ENCODE results near the gene MAMLD1. TPM values are rescaled to one million over a fixed set of nuclear protein-coding genes. Genes with fewer than 3 reads are reported as not detected.

Gene MAMLD1
- total RNA-seq, 1 donor from 2014 or later: 4.5 TPM

DNA sequence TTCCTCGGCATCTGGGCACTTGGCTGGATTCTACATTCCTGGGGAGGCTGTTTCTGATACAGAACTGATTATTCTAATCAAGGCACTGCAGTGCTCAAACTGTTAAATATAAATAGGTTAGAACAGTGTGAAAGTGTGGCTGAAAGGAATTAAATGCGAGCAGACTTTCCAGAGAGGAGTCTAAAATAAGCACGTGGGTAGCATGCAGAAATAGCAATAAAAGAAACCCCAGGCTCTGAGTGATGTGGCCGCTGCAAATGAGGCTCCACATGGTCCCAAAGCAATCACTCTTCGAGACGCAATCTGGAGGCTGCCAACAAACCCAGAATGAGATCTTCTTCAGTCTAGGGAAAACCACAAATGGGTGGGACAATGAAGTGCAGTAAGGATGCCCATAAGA is 174.7 kb downstream of the MAMLD1 start:
- Mint-ChIP-seq H3K4me1 (no peaks in the 10 kb centered on the region), H3K36me3 (ENCODE audit: low read depth) (peaks cover 4% of the 10 kb centered on the region), H3K4me3 (no peak overlapping the region), H3K27ac (ENCODE audit: unreplicated experiment) (no peak overlapping the region), H3K27me3 (ENCODE audit: low read depth) (no peaks in the 10 kb centered on the region), H3K9me3 (peaks cover 16% of the 10 kb centered on the region)
- TF ChIP-seq, protein P1, sequence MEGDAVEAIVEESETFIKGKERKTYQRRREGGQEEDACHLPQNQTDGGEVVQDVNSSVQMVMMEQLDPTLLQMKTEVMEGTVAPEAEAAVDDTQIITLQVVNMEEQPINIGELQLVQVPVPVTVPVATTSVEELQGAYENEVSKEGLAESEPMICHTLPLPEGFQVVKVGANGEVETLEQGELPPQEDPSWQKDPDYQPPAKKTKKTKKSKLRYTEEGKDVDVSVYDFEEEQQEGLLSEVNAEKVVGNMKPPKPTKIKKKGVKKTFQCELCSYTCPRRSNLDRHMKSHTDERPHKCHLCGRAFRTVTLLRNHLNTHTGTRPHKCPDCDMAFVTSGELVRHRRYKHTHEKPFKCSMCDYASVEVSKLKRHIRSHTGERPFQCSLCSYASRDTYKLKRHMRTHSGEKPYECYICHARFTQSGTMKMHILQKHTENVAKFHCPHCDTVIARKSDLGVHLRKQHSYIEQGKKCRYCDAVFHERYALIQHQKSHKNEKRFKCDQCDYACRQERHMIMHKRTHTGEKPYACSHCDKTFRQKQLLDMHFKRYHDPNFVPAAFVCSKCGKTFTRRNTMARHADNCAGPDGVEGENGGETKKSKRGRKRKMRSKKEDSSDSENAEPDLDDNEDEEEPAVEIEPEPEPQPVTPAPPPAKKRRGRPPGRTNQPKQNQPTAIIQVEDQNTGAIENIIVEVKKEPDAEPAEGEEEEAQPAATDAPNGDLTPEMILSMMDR (conservative IDR thresholded peaks at IDR 0.05): no peak
- DNase-seq (ENCODE audit: low read depth, low spot score): no peak

DNA sequence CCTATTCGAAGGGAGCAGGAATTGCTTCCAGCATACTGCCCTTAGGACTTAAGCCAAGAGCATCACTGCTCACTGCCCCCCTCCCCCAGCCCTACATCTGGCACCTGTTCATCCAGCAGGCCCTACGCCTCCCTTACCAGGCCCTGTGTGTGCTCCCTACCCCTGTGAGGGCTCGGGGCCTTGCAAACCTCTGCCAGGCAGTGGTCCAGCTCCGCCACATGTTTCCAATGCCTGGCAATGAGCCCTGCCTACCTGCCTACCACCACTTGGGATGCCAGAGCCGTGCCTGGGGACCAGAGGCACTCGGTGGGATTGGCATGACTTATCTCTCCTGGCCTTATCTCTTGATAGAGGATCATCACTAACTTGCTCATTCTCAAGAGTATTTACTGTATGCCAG is 177.8 kb downstream of the MAMLD1 start:
- Mint-ChIP-seq H3K27me3 (ENCODE audit: low read depth) (no peaks in the 10 kb centered on the region), H3K9me3 (peaks cover 8% of the 10 kb centered on the region), H3K4me3 (no peak overlapping the region), H3K4me1 (peaks cover 3% of the 10 kb centered on the region), H3K27ac (ENCODE audit: unreplicated experiment) (no peak overlapping the region), H3K36me3 (ENCODE audit: low read depth) (peaks cover 4% of the 10 kb centered on the region)
- DNase-seq (ENCODE audit: low read depth, low spot score): no peak
- TF ChIP-seq, protein P1 (conservative IDR thresholded peaks at IDR 0.05): no peak

DNA sequence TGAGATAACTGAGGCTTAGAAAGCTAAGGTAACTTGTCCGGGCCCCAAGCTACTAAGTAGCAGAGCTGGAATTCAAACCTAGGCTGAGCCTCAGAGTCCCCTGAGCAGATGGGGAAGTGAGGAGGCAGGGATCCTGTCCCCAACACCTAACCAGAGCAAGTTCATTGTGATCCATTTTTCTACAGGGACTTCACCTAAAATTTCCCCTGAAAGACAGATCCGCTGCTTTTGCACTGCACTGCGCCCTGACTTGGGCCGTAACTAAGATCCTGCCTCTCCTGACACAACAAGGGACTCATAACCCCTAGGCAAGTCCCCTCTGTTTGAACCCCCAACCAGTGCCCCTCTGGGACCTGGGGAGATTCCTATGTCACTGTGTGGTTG is 179.7 kb downstream of the MAMLD1 start:
- no peak overlapping the region for H3K27ac Mint-ChIP-seq (ENCODE audit: unreplicated experiment)
- TF ChIP-seq, protein P1 (conservative IDR thresholded peaks at IDR 0.05): no peak
- H3K27me3 Mint-ChIP-seq (ENCODE audit: low read depth): no peaks in the 10 kb centered on the region
- DNase-seq (ENCODE audit: low read depth, low spot score): no peak
- no peak overlapping the region for H3K4me3 Mint-ChIP-seq
- peaks cover 3% of the 10 kb centered on the region for H3K9me3 Mint-ChIP-seq
- H3K4me1 Mint-ChIP-seq: peaks cover 13% of the 10 kb centered on the region
- no peaks in the 10 kb centered on the region for H3K36me3 Mint-ChIP-seq (ENCODE audit: low read depth)

DNA sequence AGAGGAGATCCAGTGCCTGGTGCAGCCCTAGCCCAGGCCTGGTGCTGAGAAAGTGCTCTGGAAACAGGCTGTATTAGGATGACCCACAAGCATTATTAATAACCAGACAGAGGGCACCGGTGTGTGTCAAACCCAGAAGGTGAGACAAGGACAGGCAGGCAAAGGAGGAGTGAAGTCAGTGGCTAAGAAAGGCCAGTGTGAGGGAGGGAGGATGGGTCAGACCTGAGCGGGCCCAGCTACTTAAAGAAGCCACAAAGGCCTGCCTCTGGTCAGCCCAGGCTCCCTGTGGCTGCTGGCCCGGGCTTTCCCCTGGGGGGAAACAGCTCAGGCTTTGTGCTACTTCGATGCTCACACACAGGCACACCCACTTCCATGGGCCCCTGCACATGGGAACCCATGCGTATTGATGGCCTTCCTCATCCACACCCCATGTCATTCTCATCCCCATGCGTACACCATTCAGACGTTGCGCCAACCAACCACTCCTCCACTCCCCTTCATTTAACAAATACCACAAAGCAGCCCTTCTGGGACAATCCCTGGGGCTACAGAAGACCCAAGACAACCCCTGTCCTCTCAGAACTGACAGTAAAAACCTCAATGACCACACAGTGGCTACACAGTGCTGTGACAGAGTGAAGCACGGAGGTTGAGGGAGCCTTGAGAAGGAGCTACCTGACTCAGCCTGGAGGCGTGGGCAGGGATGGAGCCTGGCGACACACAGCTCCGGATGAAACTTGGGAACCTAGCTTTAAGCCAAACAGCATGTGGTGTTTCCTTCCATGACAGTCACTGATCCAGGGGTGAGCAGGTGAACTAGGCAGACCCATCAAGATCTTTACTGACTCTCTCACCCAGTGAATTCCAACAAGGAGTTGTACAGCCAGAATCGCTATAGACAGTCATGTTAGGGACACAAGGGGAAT is 180.4 kb downstream of the MAMLD1 start:
- H3K9me3 Mint-ChIP-seq: peaks cover 3% of the 10 kb centered on the region
- peaks cover 16% of the 10 kb centered on the region for H3K4me1 Mint-ChIP-seq
- TF ChIP-seq, protein P1 (conservative IDR thresholded peaks at IDR 0.05): no peak
- no peak overlapping the region for H3K4me3 Mint-ChIP-seq
- H3K36me3 Mint-ChIP-seq (ENCODE audit: low read depth): no peaks in the 10 kb centered on the region
- H3K27ac Mint-ChIP-seq (ENCODE audit: unreplicated experiment): peak overlapping the region; percentile 24
- H3K27me3 Mint-ChIP-seq (ENCODE audit: low read depth): no peaks in the 10 kb centered on the region
- no peak for DNase-seq (ENCODE audit: low read depth, low spot score)

DNA sequence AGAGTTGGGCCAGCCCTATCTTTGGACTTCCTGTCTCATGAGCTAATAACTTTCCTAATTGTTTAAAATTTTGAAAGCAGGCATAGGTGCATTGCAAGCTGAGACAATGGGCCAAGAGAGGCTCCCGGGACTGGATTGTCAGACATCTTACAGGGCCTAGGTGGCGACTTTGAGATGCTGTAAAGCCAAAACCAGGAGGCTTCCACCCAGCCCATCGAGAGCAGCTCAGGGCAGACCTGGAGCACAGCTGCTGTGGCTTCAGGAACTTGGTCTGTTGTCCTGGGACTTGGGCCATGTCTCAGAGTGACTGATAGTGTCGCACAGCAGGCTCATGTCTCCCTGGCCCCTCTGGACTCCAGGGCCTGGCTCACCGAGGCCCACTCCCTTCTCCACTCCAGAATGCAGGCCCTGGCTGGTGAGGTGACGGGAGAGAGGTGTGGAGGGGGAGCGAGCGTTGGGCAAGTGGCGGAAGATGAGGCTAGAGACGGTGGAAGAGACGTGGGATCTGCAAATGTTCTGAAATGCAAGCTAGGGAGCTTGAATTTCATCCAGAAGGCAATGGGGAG is 181.2 kb downstream of the MAMLD1 start:
- Mint-ChIP-seq H3K27ac (ENCODE audit: unreplicated experiment) (no peak overlapping the region), H3K4me1 (peaks cover 16% of the 10 kb centered on the region)

More for the DNA sequence above, 181.2 kb downstream of the MAMLD1 start:
- Mint-ChIP-seq H3K9me3 (peaks cover 3% of the 10 kb centered on the region), H3K36me3 (ENCODE audit: low read depth) (no peaks in the 10 kb centered on the region), H3K27me3 (ENCODE audit: low read depth) (no peaks in the 10 kb centered on the region), H3K4me3 (no peak overlapping the region)
- TF ChIP-seq, protein P1 (conservative IDR thresholded peaks at IDR 0.05): no peak
- no peak for DNase-seq (ENCODE audit: low read depth, low spot score)

Data from neural crest cell (in vitro differentiated cells).